Endothelial cell of umbilical vein (primary cell): Measurements from ENCODE around the gene HABP4. TPM values are rescaled to one million over a fixed set of nuclear protein-coding genes. Genes with fewer than 3 reads are reported as not detected.

Source experiments
- BruUV-seq: library from RNA; stranded (reverse); fragments of 400-500 nt; replicated peaks from 2 replicates; lab custom pipeline; 2021; lab: Mats Ljungman, UMichigan
- CTCF ChIA-PET: fragments of 300-600, 350-600 bp; sonication (Branson Sonifier 250); formaldehyde crosslinking; loops from one replicate; lab custom pipeline; 2021; ENCODE audit warnings: antibody characterized with exemption, inconsistent platforms; lab: Charles Lee
- POLR2A ChIA-PET: fragments of 300-600, 350-600 bp; sonication (Branson Sonifier 250); formaldehyde crosslinking; loops from one replicate; lab custom pipeline; 2021; ENCODE audit warnings: antibody characterized with exemption, inconsistent platforms; lab: Charles Lee
- DNase-seq: peaks from one replicate; pipeline ENCODE4 v3.0.0-alpha.2; 2011; ENCODE audit warnings: low read depth, low spot score
- FAIRE-seq: peaks from 2 replicates; lab custom pipeline; 2011; peaks lifted over from hg19 to GRCh38; lab: Jason Lieb, UNC
- H2AFZ ChIP-seq: 2 replicates; pipeline ENCODE4 v1.6.0; 2012; ENCODE audit warnings: low read depth, low read length, control low read depth, inconsistent platforms
- H3K27ac ChIP-seq: 2 replicates; pipeline ENCODE4 v1.5.1; 2011; ENCODE audit warnings: low read depth, mild to moderate bottlenecking, control low read depth, low read length, moderate library complexity; ENCODE audit not compliant: insufficient read depth
- H3K27me3 ChIP-seq, 2 experiments: 2 replicates each; pipeline versions ENCODE4 v1.6.0 to v1.6.1; 2011; ENCODE audit warnings: low read length in 2 of 2, mixed read lengths in 1 of 2; ENCODE audit not compliant: control insufficient read depth in 2 of 2, insufficient read depth in 2 of 2
- H3K36me3 ChIP-seq, 2 experiments: 2 replicates in 1 of 2; 3 replicates in 1 of 2; pipeline ENCODE4 v1.5.1; 2011; ENCODE audit warnings: low read length in 2 of 2, mild to moderate bottlenecking in 1 of 2, moderate library complexity in 1 of 2; ENCODE audit not compliant: control insufficient read depth in 2 of 2, insufficient read depth in 2 of 2; ENCODE audit errors: extremely low read depth in 1 of 2
- H3K4me1 ChIP-seq: 3 replicates; pipeline ENCODE4 v1.5.1; 2011; ENCODE audit warnings: mild to moderate bottlenecking, low read length; ENCODE audit not compliant: control insufficient read depth, insufficient read depth; ENCODE audit errors: extremely low read depth
- H3K4me2 ChIP-seq: 2 replicates; pipeline ENCODE4 v1.6.1; 2011; ENCODE audit warnings: low read length, control low read depth, mixed read lengths; ENCODE audit not compliant: insufficient read depth
- H3K4me3 ChIP-seq, 3 experiments: fragments of 200-600 bp in 1 of 3; sonication (generic), shearing (Covaris generic) in 1 of 3; replicated peaks in 1 of 3; 2 replicates each; pipeline ENCODE4 v1.5.1; 2011 to 2016; ENCODE audit warnings: control low read depth in 3 of 3, low read length in 3 of 3, mild to moderate bottlenecking in 2 of 3, inconsistent platforms in 1 of 3, low read depth in 1 of 3, moderate library complexity in 1 of 3; ENCODE audit not compliant: insufficient read depth in 1 of 3
- H3K79me2 ChIP-seq: 2 replicates; pipeline ENCODE4 v1.6.0; 2012; ENCODE audit warnings: low read length, inconsistent platforms; ENCODE audit not compliant: control insufficient read depth, insufficient read depth
- H3K9ac ChIP-seq: replicated peaks from 2 replicates; pipeline ENCODE3; 2011; ENCODE audit warnings: low read length, control low read depth; ENCODE audit not compliant: insufficient read depth; ENCODE audit errors: extremely low read depth
- H3K9me1 ChIP-seq: replicated peaks from 3 replicates; pipeline ENCODE4 v1.6.0; 2011; ENCODE audit warnings: mild to moderate bottlenecking, low read length; ENCODE audit not compliant: control insufficient read depth, insufficient read depth; ENCODE audit errors: extremely low read depth
- H3K9me3 ChIP-seq: replicated peaks from 2 replicates; pipeline ENCODE4 v1.5.1; 2012; ENCODE audit warnings: low read length, inconsistent platforms; ENCODE audit not compliant: control insufficient read depth, insufficient read depth
- H4K20me1 ChIP-seq: replicated peaks from 2 replicates; pipeline ENCODE3; 2011; ENCODE audit warnings: mild to moderate bottlenecking, low read length; ENCODE audit not compliant: control insufficient read depth, insufficient read depth; ENCODE audit errors: extremely low read depth
- EZH2 ChIP-seq: IDR thresholded peaks from 2 replicates; pipeline ENCODE4 v1.6.1; 2012; ENCODE audit warnings: borderline replicate concordance, low read depth, mild to moderate bottlenecking, moderate library complexity, low read length, inconsistent platforms; ENCODE audit not compliant: severe bottlenecking
- FOS ChIP-seq: IDR thresholded peaks from 2 replicates; pipeline ENCODE4 v1.6.1; 2011; ENCODE audit warnings: mild to moderate bottlenecking, low read length, moderate library complexity, borderline replicate concordance; ENCODE audit not compliant: insufficient read depth
- GATA2 ChIP-seq: IDR thresholded peaks from 2 replicates; pipeline ENCODE4 v1.7.0; 2011; ENCODE audit warnings: low read depth, mild to moderate bottlenecking, moderate library complexity, mixed read lengths, low read length; ENCODE audit not compliant: insufficient read length, insufficient read depth
- JUN ChIP-seq: IDR thresholded peaks from 2 replicates; pipeline ENCODE4 v1.6.1; 2011; ENCODE audit warnings: borderline replicate concordance, low read depth; ENCODE audit not compliant: insufficient read length, insufficient read depth
- MAX ChIP-seq: IDR thresholded peaks from 2 replicates; pipeline ENCODE4 v1.6.1; 2011; ENCODE audit not compliant: insufficient read depth, insufficient read length
- MYC ChIP-seq: IDR thresholded peaks from one replicate; pipeline ENCODE4 v1.6.1; 2011; ENCODE audit warnings: mild to moderate bottlenecking, low read depth, low read length
- POLR2A ChIP-seq: IDR thresholded peaks from 2 replicates; pipeline ENCODE4 v1.6.1; 2012; ENCODE audit warnings: low read depth, mild to moderate bottlenecking, control low read depth, low read length
- POLR2AphosphoS5 ChIP-seq: IDR thresholded peaks from 2 replicates; pipeline ENCODE4 v1.6.1; 2012; ENCODE audit warnings: low read depth, mild to moderate bottlenecking, control low read depth, low read length, moderate library complexity; ENCODE audit not compliant: insufficient read depth
- dilution Hi-C: fragments of 300-500 bp; cut with MboI; formaldehyde crosslinking; loops from one replicate; pipeline ENCODE4 v1.15.0; 2019; ENCODE audit warnings: low sequenced_read_pairs; ENCODE audit not compliant: extremely low pct_ligation_motif_present
- intact Hi-C: fragments of 100-400 bp; cut with micrococcal nuclease; formaldehyde crosslinking; loops from one replicate; pipeline ENCODE4 v1.10.0; 2022
- polyA plus RNA-seq, 4 experiments: library from polyadenylated mRNA; depleted of rRNA in 3 of 4; stranded (reverse) in 3 of 4; unstranded in 1 of 4; fragments of >200 nt; gene quantifications; 2 replicates each; pipeline versions ENCODE4 v1.2.1 to v1.2.3, GENCODE V29; 2011 to 2012; ENCODE audit warnings: missing spikeins in 1 of 4
- total RNA-seq: library from RNA; stranded (reverse); gene quantifications from 2 replicates; pipeline ENCODE4 v1.2.3, GENCODE V29; 2021
- TF ChIP-seq, protein P1 (sequence below), 2 donors: IDR thresholded peaks; 1 replicate in 1 of 2; 2 replicates in 1 of 2; pipeline ENCODE4 v1.5.1; 2011; ENCODE audit warnings: low read length in 2 of 2, mild to moderate bottlenecking in 2 of 2, moderate library complexity in 2 of 2, control low read depth in 1 of 2, inconsistent platforms in 1 of 2, low read depth in 1 of 2; ENCODE audit not compliant: insufficient read depth in 1 of 2; ENCODE audit errors: extremely low read depth in 1 of 2

The HABP4 gene
- total and polyA plus RNA-seq, 2 donors (not counting 3 experiments of a cell fraction or from before 2014, with no cell fraction given), result 4.6 to 11.1 TPM

DNA sequence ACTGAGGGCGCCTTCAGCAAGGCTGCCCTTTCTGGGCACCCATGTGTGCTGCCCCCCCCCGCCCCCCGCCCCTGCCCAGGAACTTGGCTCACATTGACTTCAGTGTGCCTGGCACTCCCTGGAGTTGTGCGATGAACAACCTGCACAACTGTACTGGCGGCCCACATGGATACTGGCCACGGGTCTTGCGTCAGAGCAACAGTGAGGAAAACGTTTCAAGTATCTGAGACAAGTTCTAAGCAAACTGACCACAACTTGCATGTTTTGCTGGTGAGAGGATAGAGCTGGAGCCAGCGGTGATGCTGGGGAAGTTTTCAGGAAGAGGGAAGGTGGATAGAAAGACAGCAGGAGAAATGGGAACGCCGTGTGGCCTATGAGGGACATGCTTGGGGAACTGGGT, 45.4 kb downstream of the HABP4 start:
- Histone ChIP-seq H3K4me3 (no peak overlapping the region), H3K27ac (no peak overlapping the region), H3K4me1 (no peaks in the 10 kb centered on the region), H3K36me3 (peaks cover 0 to 3% of the 10 kb centered on the region in 2 experiments), H3K79me2 (no peaks in the 10 kb centered on the region), H3K9me1 (no peaks in the 10 kb centered on the region), H2AFZ (no peak overlapping the region), H3K27me3 (no peaks in the 10 kb centered on the region), H3K4me2 (no peak overlapping the region), H3K9me3 (no peaks in the 10 kb centered on the region), H4K20me1 (no peaks in the 10 kb centered on the region), H3K9ac (no peak overlapping the region)
- intact Hi-C loops, result no loop called here
- FAIRE-seq (no peak), DNase-seq (no peak)
- CTCF ChIA-PET, result no interaction called here
- POLR2A ChIA-PET, result no interaction called here
- dilution Hi-C loops, result no loop called here
- TF ChIP-seq POLR2AphosphoS5, result no peak
- TF ChIP-seq JUN, result no peak
- no peak for TF ChIP-seq MYC
- TF ChIP-seq GATA2, result no peak
- no peak for TF ChIP-seq MAX
- TF ChIP-seq, protein P1, sequence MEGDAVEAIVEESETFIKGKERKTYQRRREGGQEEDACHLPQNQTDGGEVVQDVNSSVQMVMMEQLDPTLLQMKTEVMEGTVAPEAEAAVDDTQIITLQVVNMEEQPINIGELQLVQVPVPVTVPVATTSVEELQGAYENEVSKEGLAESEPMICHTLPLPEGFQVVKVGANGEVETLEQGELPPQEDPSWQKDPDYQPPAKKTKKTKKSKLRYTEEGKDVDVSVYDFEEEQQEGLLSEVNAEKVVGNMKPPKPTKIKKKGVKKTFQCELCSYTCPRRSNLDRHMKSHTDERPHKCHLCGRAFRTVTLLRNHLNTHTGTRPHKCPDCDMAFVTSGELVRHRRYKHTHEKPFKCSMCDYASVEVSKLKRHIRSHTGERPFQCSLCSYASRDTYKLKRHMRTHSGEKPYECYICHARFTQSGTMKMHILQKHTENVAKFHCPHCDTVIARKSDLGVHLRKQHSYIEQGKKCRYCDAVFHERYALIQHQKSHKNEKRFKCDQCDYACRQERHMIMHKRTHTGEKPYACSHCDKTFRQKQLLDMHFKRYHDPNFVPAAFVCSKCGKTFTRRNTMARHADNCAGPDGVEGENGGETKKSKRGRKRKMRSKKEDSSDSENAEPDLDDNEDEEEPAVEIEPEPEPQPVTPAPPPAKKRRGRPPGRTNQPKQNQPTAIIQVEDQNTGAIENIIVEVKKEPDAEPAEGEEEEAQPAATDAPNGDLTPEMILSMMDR (IDR thresholded peaks at IDR 0.05; ENCODE audit: extremely low read depth in 1 of 2, insufficient read depth in 1 of 2, low read depth in 1 of 2, low read length in 2 of 2), result no peak
- TF ChIP-seq POLR2A, result no peak
- TF ChIP-seq EZH2, result no peak
- TF ChIP-seq FOS, result no peak
- no TSS peak for BruUV-seq
